ENCODE results near the gene DNAJB7.
"Not testable (repeated sequence)": the region's sequence is repeated elsewhere in the genome, so short reads cannot be mapped to it uniquely, and the experiment has no call there.

Gene DNAJB7

DNA sequence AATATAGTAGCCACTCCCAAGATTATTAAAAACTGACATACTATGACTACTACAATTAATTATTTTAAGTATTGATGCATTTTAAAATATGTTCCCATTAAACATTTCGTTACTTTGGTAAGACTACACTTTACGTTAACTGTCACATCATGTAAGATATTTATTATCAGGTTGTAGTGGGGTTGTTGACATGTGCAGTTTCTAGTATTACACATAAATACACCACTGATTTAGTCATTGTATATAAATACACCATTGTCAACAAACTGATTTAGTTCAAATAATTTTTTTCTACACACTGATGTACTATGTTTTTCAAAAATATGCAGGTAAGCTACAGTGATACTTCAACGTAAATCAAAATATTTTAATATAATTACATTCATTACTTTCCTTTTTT lies 17.0 kb downstream of the DNAJB7 start:
- no peak for DNase-seq

DNA sequence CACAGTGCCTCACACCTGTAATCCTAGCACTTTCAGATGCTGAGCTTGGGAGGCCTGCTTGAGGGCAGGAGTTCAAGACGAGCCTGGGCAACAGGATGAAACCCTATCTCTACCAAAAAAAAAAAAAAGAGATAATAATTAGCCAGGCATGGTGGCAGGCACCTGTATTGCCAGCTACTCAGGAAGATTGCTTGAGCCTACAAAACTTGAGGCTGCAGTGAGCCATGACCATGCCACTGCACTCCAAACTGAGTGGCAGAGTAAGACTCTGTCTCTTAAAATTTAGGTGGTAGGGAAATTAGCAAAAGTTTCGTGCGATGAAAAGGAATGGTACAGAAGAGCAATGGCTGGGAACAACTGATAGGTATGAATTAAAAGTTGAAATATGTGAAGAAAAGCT lies 23.4 kb downstream of the DNAJB7 start:
- DNase-seq = no peak

DNA sequence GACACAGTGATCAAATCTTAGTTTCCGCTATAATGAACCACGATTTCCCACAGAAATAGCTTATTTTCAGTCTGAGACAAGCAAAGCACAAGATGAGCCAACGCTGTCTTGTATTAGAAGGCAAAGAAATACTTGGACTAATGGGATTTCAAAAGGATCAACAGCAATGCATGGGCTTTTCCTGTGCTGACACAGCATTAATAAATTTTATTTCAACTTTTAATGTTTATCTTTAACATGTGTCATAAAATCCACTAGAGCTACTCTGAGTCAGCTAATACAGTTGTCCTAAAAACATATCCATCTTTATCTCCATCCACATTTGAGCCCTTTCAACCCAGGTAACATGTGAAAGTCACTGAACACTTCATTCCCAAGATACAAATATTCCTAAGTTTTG lies 27.3 kb downstream of the DNAJB7 start:
- no peak for DNase-seq

DNA sequence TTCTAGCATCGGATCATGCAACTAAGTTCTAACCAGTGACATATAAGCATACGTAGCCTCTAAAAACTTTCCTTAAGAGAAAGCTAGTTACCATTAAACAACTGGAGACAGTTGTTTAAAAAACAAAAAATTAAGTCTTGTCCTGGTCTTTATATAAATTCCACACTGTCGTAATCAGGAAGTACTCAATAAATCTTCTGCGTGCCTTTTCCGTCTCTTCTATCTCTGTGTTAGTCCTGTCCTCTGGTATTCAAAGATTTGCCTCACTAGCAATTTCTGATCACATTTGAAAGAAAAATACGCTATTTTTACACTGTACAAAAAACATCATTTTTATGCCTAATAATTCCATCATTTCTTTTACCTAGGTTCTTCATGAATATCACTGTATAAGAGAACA lies 32.8 kb downstream of the DNAJB7 start:
- DNase-seq = no peak

DNA sequence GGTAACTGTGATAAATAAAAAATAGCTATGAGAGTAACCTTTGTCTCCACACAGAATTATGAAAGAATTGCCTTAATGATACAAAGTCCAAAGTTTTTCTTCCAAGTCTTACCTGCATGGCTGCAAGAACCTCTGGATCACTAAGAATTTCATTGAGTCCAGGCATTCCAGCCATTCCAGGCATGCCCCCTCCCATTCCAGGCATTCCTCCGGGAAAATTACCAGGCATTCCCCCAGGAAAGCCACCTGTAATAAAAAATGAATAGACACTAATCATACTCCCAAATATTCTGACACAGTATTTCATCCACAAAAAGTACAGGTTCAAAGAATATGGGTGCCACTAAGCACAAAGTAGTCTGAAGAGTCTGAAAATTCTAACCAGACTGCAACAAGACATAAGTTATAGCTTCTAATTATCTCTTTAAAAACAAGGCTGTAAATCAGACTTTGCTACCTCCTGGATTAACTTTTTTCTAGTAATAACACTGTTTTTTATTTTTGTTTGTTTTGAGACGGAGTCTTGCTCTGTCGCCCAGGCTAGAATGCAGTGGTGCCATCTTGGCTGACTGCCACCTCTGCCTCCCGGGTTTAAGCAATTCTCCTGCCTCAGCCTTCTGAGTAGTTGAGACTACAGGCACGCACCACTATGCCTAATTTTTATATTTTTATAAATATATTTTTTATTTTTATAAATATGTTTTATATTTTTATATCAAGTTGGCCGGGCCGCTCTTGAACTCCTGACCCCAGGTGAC lies 34.8 kb downstream of the DNAJB7 start:
- DNase-seq = no peak

DNA sequence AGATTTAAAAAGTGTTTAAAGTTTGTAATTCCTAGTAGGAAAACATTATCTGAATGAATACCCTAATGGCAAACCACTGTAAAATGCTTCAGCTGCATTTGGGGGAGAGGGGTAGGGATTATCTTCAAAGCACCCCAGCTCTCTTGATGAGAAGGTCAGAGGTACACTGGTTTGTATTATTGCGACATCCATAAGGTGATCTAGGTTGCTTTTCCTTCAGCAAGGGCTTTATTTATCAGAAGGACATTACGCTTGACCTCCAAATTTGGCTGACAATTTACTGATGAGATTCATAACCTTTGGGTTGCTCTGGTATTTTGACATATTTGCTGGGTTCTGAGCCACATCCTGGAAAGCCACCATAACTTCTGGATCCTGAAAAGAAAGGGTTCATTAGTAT lies 35.6 kb downstream of the DNAJB7 start:
- not testable (repeated sequence) for DNase-seq

DNA sequence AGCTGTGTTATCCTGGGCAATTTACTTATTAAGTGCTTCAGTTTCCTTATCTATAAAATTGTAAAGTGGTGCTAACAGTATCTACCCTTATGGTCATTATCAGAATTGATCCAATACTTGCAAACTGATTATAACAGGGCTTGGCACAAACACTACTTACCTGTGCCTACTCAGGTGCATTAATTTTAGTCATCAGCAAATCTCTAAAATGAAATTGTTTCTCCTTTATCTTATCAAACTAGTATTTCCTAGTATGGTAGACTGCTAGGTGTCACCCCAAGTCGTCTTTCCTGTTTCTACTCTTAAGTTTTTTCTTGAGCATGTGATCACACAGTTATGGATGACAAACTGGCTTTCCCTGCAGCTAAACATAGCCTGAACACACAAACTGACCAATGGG lies 38.5 kb downstream of the DNAJB7 start:
- DNase-seq = no peak

DNA sequence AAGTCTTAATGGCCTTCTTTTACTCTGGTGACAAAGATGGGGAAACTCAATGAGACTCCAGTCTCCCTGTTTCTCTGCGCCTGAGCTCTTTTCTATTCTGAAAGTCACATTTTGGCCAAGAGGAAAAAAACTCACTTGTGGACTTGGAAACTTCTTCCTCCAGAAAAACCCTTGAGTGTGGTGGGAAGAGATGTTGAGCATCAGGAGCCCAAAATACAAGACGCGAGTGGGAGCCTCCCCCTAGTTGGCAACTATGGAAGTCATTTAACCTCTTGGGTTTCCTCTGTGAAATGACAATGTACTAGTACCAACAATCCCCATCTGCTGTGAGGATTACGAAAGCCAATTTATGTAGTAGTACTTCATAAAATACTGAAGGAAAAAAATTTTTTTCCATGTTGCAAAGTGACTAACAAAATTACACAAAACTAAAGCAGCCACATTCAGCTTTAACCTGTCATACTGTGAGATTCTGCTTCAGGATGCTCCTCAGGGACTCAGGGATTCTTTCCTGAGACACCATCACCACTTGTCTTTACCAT lies 42.2 kb downstream of the DNAJB7 start:
- peak in 1 of 2 donors; percentile 11 for DNase-seq

DNA sequence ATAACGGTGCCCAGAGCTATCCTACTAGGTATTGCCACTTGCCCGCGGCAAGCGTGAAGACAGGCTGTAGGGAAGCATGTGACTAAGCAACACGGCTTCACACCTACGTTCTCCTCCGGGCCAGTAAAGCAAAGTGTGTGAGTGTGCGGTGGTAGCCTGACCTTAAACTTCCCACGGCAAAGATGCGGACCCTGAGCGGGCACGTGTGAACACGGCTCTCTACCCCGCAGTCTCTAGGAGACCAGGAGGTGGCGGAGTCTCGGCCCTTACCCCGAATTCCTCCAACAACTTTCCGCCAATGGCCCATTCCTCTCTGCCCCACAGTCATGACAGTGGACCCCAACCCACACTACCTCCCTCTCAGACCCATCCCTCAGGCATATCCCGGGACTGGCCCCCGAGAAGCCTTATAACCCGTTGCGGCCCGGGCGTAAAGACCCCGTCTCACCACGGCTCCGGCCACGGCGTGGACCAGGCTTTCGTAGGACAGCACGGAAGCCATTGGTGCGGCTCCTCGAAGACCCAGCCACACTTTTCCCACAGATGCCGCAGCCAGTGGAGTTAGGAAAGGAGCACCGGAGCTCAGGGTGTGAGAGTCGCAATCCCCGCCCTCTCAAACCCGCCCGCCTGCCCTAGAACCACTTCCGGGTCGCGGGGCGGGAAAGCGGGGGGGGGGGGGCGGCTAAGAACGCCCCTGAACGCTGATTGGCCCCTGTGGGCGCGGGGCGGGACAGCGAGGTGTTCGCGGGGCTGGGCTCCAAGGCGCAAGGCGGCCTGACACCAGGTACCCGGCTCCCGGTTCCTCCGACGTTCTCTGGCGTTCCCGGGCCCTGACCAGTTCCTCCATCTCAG lies 42.9 kb downstream of the DNAJB7 start, which contains the start of gene SLC25A17:
TSS of gene SLC25A17 (minus strand) at position 600 of the 852 bp plus-strand sequence. CDS start at position 502, 98 bp downstream.
- DNase-seq = peak; percentile 75 to 87

DNA sequence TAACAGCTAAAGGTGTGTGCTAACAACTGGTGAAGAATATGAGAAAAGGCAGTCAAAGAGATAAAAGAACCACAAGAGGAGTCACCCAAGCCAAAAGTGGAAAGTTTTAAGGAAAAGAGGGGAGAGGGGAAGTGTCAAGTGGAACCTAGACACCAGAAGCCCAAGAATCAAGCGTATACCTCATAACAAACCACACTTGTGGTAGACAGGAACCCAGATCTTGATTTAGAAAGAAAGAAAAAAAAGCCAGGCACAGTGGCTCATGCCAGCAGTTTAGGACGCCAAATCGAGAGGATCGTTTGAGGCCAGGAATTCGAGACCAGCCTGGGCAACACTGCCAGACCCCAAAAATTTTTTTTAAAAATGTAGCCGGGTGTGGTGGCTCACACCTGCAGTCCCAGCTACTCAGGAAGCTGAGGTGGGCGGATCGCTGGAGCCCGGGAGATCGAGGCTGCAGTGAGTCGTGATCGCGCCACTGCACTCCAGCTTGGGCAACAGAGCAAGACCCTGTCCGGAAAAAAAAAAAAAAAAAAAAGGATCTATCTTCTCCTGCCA lies 43.6 kb downstream of the DNAJB7 start:
- no peak for DNase-seq

DNA sequence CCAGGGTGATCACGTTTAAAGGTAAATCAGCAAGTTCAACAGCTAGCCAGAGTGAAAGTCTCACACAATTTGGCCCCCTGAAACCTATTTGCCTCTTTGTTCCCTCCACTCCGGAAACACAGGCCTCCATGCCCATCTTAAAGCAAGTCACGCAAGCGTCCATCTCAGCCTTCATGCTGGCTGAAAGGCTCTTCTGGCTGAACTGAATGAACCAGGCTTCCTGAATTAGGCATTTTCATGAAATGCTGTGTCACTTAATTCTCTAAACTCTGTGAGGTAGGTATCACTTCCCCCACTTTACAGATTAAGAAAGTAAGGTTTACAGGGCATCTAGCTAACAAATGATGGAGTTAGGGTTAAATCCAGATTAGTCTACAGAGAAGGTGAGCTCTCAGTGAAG lies 44.2 kb downstream of the DNAJB7 start:
- no peak for DNase-seq

DNA sequence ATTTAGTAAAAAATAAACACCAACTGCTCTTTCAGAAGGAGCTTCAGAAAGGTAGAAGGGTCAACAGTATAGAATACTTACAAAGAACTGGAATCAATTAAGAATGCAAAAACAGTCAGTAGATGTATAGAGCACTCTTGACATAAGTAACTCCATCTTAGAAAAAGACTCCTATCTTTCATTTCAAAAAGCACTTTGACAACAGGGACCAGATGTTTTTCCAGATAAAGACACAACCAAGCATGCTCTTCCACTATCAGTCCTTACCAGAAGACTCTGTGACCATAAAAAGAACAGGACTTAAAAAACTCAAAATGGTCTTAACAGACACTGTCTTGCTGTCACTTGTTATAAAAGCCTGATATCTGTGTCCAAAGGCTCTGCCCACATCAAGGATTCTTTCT lies 48.0 kb downstream of the DNAJB7 start:
- no peak for DNase-seq
